Body of pancreas (tissue), 4 donors: ENCODE data around the gene EDAR.

Source experiments
- CTCF ChIP-seq, 7 experiments: fragments of 450-650 bp in 4 of 7; fragments of 200-600 bp in 3 of 7; sonication (generic) in 3 of 7; IDR thresholded peaks; one replicate each; pipeline ENCODE4 v1.5.1; 2016 to 2019; ENCODE audit warnings: antibody characterized with exemption in 7 of 7
- POLR2A ChIP-seq, 3 donors: fragments of 450-650 bp; IDR thresholded peaks; one replicate each; pipeline ENCODE4 v1.6.1; 2016; ENCODE audit warnings: antibody characterized with exemption in 3 of 3, mild to moderate bottlenecking in 2 of 3

- no peak for TF ChIP-seq CTCF (IDR thresholded peaks at IDR 0.05)
- TF ChIP-seq POLR2A (IDR thresholded peaks at IDR 0.05), result no peak
Observed at GRCh38 chr2:109018452-109018851, 29.4 kb upstream of the EDAR start.
